A549 (cell line): ENCODE results near the gene DCLK1.

Experiments used
- BHLHE40 ChIP-seq: IDR thresholded peaks from 2 replicates; pipeline ENCODE4 v1.6.1; 2012; ENCODE audit warnings: low read depth, low read length, inconsistent platforms
- CEBPB ChIP-seq, 2 experiments: fragments of >200 bp in 1 of 2; sonication (Bioruptor Twin) in 1 of 2; formaldehyde crosslinking in 1 of 2; IDR thresholded peaks; 2 replicates each; pipeline ENCODE4 v1.6.1; 2012 to 2016
- CHD2 ChIP-seq: fragments of 150-350 bp; IDR thresholded peaks from 2 replicates; pipeline ENCODE4 v1.6.1; 2014; ENCODE audit warnings: low read length; ENCODE audit not compliant: partially characterized antibody
- FOSL2 ChIP-seq, 2 experiments: fragments of 450-650 bp in 1 of 2; fragments of >200 bp in 1 of 2; sonication (Bioruptor Twin) in 1 of 2; formaldehyde crosslinking; IDR thresholded peaks; 2 replicates each; pipeline versions ENCODE4 v1.5.0 to v1.6.1; 2016 to 2020; ENCODE audit warnings: mild to moderate bottlenecking in 1 of 2, moderate library complexity in 1 of 2
- KDM1A ChIP-seq: fragments of 200-600 bp; sonication (generic); IDR thresholded peaks from 2 replicates; pipeline ENCODE4 v1.6.1; 2016; ENCODE audit warnings: low read depth, mild to moderate bottlenecking
- POLR2A ChIP-seq: IDR thresholded peaks from 2 replicates; pipeline ENCODE4 v1.6.1; 2012; ENCODE audit warnings: mild to moderate bottlenecking, low read length
- POLR2AphosphoS2 ChIP-seq: conservative IDR thresholded peaks from 2 replicates; pipeline ENCODE4 v1.6.1; 2012; ENCODE audit warnings: low read length, improper control_type of control experiment, inconsistent platforms
- RFX5 ChIP-seq: fragments of 450-650 bp; IDR thresholded peaks from 2 replicates; pipeline ENCODE4 v1.7.1; 2014; ENCODE audit warnings: antibody characterized with exemption, mild to moderate bottlenecking, moderate library complexity
- SMC3 ChIP-seq: fragments of >200 bp; sonication (Bioruptor Twin); formaldehyde crosslinking; IDR thresholded peaks from 3 replicates; pipeline ENCODE4 v1.6.1; 2018; ENCODE audit warnings: inconsistent platforms
- TF ChIP-seq, protein P1 (sequence below): fragments of 150-350 bp; IDR thresholded peaks from 2 replicates; pipeline ENCODE4 v1.6.1; 2014; ENCODE audit warnings: low read depth, mild to moderate bottlenecking, low read length
- TF ChIP-seq, protein P2 (sequence below): fragments of 200-600 bp; sonication (generic); IDR thresholded peaks from 2 replicates; pipeline ENCODE4 v1.6.1; 2016; ENCODE audit warnings: antibody characterized with exemption, mild to moderate bottlenecking, moderate library complexity
- TF ChIP-seq, protein P3 (sequence below): fragments of >200 bp; sonication (Bioruptor Twin); formaldehyde crosslinking; IDR thresholded peaks from 3 replicates; pipeline ENCODE4 v1.5.1; 2016
- TF ChIP-seq, protein P4 (sequence below): IDR thresholded peaks from 2 replicates; pipeline ENCODE4 v1.6.1; 2012

DNA sequence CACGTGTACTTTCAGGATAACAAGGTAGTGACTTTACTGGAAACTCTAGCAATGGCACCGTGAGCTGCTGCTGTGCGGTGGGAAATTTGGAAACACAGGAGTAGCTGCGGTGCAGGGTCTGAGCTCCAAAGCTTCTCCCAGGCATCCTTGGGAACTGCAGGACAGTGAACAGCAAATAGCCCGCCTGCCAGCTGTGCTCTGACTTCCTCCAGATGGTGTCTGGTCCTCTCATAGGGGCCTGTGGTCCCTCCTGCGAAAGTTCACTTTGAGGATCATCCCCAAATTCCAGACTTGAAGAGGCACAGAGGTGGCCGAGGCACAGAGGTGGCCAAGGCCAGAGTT, 367.4 kb downstream of the DCLK1 start:
- TF ChIP-seq KDM1A: no peak
- TF ChIP-seq, protein P1, sequence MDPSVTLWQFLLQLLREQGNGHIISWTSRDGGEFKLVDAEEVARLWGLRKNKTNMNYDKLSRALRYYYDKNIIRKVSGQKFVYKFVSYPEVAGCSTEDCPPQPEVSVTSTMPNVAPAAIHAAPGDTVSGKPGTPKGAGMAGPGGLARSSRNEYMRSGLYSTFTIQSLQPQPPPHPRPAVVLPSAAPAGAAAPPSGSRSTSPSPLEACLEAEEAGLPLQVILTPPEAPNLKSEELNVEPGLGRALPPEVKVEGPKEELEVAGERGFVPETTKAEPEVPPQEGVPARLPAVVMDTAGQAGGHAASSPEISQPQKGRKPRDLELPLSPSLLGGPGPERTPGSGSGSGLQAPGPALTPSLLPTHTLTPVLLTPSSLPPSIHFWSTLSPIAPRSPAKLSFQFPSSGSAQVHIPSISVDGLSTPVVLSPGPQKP: no peak
- TF ChIP-seq, protein P2, sequence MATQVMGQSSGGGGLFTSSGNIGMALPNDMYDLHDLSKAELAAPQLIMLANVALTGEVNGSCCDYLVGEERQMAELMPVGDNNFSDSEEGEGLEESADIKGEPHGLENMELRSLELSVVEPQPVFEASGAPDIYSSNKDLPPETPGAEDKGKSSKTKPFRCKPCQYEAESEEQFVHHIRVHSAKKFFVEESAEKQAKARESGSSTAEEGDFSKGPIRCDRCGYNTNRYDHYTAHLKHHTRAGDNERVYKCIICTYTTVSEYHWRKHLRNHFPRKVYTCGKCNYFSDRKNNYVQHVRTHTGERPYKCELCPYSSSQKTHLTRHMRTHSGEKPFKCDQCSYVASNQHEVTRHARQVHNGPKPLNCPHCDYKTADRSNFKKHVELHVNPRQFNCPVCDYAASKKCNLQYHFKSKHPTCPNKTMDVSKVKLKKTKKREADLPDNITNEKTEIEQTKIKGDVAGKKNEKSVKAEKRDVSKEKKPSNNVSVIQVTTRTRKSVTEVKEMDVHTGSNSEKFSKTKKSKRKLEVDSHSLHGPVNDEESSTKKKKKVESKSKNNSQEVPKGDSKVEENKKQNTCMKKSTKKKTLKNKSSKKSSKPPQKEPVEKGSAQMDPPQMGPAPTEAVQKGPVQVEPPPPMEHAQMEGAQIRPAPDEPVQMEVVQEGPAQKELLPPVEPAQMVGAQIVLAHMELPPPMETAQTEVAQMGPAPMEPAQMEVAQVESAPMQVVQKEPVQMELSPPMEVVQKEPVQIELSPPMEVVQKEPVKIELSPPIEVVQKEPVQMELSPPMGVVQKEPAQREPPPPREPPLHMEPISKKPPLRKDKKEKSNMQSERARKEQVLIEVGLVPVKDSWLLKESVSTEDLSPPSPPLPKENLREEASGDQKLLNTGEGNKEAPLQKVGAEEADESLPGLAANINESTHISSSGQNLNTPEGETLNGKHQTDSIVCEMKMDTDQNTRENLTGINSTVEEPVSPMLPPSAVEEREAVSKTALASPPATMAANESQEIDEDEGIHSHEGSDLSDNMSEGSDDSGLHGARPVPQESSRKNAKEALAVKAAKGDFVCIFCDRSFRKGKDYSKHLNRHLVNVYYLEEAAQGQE: no peak
- TF ChIP-seq, protein P3, sequence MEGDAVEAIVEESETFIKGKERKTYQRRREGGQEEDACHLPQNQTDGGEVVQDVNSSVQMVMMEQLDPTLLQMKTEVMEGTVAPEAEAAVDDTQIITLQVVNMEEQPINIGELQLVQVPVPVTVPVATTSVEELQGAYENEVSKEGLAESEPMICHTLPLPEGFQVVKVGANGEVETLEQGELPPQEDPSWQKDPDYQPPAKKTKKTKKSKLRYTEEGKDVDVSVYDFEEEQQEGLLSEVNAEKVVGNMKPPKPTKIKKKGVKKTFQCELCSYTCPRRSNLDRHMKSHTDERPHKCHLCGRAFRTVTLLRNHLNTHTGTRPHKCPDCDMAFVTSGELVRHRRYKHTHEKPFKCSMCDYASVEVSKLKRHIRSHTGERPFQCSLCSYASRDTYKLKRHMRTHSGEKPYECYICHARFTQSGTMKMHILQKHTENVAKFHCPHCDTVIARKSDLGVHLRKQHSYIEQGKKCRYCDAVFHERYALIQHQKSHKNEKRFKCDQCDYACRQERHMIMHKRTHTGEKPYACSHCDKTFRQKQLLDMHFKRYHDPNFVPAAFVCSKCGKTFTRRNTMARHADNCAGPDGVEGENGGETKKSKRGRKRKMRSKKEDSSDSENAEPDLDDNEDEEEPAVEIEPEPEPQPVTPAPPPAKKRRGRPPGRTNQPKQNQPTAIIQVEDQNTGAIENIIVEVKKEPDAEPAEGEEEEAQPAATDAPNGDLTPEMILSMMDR: no peak
- no peak for TF ChIP-seq CEBPB (IDR thresholded peaks at IDR 0.05)
- TF ChIP-seq SMC3: no peak
- TF ChIP-seq RFX5: no peak
- TF ChIP-seq, protein P4, sequence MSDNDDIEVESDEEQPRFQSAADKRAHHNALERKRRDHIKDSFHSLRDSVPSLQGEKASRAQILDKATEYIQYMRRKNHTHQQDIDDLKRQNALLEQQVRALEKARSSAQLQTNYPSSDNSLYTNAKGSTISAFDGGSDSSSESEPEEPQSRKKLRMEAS: no peak
- no peak for TF ChIP-seq POLR2AphosphoS2
- no peak for TF ChIP-seq POLR2A
- TF ChIP-seq BHLHE40: no peak
- no peak for TF ChIP-seq CHD2
- TF ChIP-seq FOSL2 (IDR thresholded peaks at IDR 0.05): no peak
- TF ChIP-seq FOSL2 (CRISPR knock-in tag; IDR thresholded peaks at IDR 0.05): no peak
